HPDE6-E6E7 (cell line): ENCODE results near the gene MZT2B.
"Not testable (repeated sequence)": the region's sequence is repeated elsewhere in the genome, so short reads cannot be mapped to it uniquely, and the experiment has no call there.

Experiments
- DNase-seq: peaks from one replicate; pipeline ENCODE4 v3.0.0; 2011; ENCODE audit warnings: missing footprints; ENCODE audit errors: extremely low spot score

The MZT2B gene

DNA sequence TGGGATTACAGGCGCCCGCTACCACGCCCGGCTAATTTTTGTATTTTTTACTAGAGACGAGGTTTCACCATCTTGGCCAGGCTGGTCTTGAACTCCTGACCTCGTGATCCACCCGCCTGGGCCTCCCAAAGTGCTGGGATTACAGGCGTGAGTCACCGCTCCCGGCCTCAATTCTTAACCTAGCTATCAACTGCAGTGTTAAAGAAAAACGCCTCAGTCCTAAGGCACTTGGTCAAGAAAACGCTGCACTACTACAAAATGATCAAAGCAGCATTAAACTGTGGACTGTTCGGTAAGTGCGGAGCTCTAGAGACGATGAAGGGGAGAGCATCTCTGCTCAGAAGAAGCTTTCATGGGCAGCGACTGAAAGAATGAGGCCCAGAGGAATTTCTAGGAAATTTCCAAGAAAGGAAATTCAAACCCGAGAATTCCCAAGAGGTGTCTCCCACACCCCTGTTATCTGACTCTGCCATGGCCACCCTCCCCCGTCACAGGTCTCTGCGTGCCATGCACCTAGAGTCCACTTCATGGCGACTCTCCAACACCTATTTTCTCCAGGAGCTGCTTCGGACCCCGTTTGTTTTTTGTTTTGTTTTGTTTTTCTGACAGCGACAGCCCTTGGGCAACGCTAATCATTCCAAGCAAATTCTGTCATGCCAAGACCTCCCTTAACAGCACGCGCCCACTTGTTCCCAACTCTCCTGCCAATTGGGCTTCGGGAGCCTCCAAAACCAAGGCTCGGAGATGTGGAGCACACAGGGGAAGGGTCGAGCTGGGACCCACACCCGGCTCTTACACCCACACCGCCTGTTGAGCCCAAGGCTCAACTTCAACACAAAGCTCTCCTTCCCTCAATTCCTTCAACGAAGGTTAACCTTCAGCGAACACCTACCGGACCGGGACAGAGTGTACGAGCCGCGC lies 1.4 kb upstream of the MZT2B start:
- not testable (repeated sequence) for DNase-seq

DNA sequence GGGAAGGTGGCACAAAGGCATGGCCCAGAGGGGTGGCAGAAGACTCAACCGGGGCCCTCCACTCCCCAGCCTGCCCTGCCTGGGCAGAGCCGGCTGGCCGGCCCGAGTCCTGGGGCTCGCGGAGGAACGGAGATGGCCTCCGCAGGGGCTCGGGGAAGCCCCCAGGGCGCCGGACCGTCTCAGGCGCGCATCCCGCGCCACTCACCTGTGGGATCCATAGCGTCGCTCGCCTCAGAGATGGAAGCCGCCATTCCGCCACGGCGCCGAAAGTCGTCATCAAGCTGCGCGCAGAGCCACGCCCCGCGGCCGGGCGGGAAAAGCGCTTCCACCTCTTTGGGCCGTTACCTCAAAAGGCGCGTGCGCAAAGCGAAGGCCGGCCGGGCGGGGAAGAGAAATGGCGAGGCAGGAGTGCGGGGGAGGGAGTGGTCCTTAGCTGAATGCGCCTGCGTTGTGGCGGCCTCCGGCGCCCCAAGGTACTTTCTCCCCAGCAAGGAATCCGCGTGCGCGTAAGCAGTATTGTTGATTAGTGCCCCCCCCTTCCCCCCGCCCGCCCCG lies 660 bp upstream of the MZT2B start, which contains the start of gene SMPD4:
Gene SMPD4 (minus strand): TSS at position 278 of the 555 bp plus-strand sequence. CDS start 5,010 bp downstream, outside the sequence.
- DNase-seq, result peak; percentile 61

DNA sequence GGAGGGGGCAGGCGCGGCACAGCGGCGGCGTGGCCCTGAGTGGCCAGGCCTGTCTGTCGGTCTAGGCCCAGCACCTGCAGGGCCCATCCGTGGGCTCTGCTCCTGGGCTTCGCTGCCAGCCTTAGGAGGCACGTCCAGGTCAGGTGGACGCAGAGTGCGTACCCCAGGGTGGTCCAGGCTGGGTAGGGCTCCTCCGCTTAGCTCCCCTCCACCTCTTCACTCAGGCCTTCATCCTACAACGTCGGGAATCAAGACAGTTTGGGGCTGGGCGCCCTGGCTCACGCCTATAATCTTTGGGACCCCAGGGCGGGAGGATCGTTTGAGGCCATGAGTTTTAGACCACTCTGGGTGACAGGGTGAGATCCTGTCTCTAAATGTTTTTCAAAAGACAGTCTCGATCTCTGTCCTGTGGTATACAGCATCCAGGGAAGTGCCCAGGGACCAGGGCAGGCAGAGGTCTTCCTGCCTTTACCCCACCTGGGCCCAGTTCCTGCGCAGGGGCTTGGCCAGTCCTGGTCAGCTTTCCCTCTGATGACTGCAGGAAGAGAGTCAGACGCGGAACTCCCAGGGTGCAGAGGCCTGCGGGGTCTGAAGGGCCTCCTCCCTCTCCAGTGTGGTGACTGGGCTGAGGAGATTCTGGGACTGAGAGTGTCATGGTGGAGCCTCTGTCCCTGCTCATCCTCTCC lies 907 bp downstream of the MZT2B start:
- not testable (repeated sequence) for DNase-seq

DNA sequence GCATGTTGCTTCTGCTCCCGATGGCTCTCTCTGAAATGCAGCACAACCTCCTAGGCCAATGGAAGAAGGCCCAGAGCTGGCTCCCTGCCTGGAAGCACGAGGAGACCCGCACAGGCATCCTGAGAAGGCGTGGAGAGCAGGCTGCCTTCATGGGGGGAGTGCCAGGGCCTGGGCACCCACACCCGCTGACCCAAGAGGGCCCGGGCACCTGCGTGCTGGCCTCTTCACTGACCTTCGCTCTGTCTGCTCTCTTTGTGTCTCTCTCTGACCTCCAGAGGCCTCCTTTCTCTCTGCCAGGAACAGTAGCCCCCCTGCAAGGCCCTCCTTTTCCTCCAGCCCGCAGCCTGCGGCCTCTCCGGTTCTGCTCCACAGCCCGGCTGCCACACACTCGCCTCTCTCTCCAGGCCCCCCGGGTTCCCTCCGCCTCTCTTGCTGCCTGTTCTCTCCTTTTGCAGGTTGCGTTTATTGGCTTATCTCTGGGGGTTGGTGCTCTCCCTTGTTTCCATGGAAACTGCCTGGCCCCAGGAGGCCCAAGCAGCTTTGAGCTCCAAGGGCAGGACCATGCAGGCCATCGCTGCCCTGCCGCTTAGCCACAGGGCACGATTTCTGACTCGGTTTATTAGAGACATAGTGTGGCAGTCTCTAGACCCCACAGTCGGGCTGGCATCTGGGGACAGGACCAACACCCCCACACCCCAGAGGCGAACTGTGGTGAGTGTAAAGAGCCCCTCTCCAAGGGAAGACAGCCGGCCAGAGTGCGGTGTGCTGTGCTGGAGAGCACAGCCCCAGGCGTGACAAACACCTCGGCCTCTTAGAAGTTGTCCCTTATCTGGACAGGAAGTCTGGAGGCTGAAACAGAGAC lies 1.7 kb downstream of the MZT2B start:
- no peak for DNase-seq

DNA sequence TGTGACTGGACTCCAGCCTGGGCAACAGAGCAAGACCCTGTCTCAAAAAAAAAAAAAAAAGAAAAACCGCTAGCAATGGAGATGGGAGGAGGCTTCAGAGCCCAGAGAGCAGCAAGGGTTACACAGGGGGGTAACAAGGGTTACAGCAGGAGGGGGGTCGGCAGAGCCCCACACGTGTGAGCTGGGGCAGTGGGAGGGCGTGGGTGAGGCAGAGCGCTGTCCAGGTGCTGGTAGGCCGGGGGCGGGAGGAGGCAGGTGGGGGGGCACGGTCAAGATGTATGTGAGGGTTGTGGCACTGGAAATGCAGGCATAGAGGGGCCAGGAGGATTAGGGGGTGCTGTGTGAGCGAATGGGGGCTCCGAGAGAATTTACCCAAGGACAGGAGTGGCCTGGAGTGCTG lies 3.4 kb downstream of the MZT2B start:
- no peak for DNase-seq

DNA sequence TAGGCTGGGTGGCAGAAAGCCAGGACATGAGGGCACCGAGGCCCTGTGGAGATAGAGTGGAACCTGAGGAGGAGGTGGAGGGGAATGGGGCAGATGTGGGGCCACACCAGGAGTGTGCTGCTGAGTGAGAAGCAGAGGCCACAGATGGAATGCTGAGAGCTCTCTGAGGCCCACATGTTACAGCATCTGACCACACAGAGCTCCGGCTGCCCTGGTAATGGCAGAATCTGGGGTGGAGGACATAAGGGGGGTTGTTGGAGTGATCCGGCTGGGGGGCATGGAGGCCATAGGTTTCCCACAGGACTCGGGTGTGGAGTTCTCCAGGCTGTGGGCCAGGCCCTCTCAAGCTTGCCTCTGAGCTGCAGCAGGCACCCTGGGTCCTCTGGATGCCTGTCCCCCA lies 3.8 kb downstream of the MZT2B start:
- DNase-seq, result no peak

DNA sequence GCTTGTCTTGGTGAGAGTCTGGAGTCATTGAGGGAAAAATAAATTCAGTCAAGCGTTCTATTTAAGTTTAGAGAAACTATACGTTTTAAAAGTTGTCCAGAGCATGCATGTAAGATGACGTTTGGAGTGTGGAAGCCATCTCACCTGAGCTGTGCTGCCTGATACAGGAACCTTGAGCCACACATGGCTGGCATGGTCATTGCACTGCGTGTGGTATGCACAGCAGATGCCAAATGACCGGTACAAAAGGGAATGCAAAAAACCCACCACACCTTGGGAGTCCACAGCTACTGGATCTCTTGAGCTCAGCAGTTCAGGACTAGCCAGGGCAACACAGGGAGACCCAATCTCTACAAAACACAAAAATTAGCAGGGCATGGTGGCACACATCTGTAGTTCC lies 4.3 kb downstream of the MZT2B start:
- DNase-seq, result no peak

DNA sequence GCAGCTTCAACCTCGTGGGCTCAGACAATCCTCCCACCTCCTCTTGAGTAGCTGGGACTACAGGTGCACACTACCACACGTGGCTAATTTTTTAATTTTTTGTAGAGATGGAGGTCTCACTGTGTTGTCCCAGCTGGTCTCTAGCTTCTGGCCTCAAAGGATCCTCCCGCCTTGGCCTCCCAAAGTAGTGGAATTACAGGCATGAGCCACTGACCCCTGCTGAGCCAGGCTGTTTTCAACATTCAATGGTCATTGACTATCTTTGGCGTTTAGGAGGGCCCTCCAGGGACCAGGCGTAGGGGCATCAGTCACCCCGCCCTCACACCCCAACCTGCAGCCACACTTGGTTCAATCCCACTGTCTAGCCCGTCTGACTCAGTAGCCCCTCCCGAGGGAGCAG lies 5.2 kb downstream of the MZT2B start:
- no peak for DNase-seq

DNA sequence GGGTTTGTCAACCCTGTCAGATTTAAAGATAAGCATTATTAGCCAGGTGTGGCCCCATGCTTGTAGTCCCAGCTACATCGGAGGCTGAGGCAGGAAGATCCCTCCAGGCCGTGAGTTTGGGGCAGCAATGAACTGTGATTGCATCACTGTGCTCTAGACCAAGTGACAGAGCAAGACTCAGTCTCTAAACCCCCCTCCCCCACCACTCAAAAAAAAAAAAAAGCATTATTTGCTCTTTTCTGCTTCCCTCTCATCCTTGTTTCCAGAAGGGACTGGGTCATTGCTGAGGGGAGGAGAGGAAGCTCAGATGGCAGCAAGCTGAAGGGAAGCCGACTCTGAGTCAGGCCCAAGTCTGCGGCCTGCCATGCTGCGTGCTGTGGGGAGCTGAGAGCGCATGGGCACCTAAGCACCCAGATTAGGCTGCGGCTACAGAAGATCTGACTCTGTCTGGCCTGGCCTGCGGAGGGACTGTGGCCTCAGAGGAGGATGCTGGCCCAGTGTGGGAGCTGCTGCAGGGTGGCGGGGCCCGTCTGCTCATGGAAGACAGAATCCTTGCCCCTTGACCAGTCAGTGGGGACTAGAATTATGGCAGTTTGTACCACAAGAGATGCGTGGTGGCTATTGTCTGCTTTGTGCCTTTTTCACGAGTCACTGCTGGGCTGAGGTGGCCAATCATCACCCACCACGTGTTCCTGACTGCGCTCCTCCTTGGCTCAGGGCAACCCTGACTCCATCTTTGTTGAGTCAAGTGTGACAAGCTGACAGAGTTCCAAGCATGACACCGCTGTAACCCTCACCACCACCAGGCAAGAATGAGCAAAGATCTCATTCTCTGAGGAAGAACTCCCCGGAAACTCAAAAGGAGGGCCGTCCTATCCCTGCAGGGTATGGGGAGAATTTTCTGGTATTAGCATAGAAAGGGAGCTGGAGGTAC lies 6.1 kb downstream of the MZT2B start:
- DNase-seq, result not testable (repeated sequence)

DNA sequence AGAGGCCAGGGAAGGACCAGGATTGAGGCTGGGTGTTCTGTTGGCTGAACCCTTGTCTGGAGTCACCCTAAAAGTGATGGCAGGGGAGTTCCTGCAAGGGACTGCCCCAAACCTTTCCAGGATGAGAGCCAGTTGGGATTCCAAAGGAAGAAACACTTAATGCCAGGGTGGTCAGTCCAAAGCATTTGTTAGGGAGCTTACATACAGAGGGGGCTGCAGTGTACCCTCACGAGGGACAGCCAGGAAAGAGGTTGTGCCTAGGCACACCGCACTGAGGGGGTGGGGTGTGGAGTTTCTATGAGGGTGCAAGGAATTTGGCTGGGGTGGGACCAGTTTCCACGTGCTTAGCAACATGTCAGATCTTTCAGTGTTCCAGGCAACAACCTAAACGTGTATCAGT lies 6.9 kb downstream of the MZT2B start:
- DNase-seq, result not testable (repeated sequence)

DNA sequence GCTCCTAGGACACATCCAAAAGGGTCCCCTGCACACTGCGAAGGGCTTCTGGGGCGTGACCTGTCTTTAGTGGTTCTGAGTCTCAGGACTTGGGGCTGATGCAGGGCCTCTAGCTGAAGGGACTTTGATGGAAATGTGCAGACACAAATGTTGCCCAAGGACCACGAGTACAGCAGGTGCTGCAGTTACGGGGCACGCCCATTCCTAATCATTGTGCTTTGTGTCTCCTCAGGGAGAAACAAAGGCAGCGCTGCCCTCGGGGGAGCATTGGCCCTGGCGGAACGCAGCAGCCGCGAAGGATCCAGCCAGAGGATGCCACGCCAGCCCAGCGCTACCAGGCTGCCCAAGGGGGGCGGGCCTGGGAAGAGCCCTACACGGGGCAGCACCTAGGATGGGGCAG lies 8.2 kb downstream of the MZT2B start:
- no peak for DNase-seq

DNA sequence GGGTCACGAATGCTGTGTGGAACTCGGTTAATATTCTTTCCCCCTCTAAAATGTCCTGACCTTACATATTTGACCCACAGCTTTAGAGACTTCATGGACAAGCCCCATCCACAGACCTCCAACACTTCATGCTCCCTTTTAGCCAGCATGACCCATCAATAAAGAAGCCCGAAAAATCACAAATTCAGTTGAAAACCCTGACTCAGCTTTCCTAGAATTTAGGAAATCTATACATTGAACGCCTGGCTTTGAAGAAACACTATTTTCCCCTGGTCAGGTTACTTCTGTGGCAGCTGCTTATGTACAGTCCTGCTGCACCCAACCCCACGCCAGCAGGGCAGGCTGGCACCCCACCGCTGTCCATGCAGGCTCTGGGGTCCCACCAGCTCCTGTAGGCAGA lies 9.3 kb downstream of the MZT2B start:
- DNase-seq, result not testable (repeated sequence)

DNA sequence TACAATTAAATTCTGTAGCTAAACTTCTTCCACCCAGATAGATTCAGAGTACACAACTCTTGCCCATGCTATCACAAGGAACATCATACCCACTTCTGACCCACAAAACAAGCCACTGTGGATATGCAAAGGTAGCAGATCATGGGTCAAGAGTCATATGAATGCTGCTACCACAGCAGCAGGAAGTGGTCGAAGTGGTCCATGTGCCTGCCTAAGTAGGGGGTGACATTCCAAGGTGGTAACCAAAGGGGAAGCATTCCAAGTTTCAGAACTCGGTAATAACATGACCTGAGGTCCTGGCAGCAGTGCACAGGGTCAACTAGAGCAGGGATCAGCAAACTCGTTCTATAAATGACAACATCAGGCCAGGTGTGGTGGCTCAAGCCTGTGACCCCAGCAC lies 10.4 kb downstream of the MZT2B start:
- DNase-seq, result not testable (repeated sequence)

DNA sequence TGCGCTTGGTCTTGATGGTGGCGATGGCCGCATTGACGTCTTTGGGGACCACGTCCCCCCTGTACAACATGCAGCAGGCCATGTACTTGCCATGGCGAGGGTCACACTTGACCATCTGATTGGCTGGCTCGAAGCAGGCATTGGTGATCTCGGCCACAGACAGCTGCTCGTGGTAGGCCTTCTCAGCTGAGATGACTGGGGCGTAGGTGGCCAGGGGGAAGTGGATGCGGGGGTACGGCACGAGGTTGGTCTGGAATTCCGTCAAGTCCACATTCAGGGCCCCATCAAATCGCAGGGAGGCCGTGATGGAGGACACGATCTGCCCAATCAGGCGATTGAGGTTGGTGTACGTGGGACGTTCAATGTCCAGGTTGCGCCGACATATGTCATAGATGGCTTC lies 11.8 kb downstream of the MZT2B start:
- DNase-seq, result not testable (repeated sequence)

DNA sequence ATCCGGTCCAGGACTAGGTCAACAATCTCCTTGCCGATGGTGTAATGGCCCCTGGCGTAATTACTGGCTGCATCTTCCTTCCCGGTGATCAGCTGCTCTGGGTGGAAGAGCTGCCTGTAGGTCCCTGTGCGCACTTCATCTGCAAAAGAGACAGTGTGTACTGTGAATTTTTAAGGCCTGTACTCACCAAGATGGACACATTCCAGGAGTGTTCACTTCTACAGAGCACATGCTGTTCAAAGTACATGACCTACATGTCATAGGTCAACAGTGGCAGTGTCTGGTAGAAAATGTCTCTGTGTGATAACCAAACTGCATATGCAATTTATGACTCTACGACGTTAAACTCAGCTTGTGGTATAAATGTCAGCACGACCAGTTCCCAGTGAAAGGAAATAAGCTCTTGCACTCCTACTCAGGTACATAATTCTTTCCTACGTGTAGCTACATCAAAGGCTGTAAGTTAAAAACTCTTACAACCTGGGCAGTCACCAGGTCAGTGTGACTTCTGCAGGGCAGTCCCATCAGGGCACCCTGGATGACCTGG lies 13.1 kb downstream of the MZT2B start:
- not testable (repeated sequence) for DNase-seq

DNA sequence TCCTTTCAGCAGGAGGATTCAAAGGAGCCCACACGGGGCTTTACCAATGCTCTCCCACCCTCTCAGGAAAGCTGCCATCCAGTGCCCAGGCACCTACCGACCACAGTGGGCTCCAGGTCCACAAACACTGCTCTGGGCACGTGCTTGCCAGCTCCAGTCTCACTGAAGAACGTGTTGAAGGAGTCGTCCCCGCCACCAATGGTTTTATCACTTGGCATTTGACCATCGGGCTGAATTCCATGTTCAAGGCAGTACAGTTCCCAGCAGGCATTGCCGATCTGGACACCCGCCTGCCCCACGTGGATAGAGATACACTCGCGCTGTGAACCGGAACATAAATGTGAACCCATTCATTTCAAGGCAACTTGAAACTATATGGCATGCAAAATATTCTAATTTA lies 14.0 kb downstream of the MZT2B start:
- DNase-seq, result not testable (repeated sequence)

DNA sequence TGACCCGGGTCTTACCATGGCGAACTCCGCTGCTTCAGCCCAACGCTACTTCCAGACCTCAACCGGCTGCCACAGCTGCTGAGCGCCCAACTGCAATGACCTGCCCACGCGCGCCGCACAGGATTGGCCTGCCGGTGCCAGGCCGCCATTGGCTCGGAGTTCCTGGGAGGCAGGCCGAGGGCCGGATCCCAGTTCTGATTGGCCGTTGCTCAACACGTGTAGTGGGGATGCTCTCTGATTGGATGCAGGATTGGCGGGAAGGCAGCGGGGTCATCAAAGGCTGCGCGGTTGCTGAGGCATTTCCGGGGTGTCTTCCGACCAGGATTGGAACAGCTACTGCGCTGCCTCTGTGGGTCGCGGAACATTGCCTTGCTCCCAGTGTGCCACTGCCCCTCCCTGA lies 16.3 kb downstream of the MZT2B start, which contains the start of gene TUBA3E:
Gene TUBA3E (minus strand): TSS at position 97 of the 400 bp plus-strand sequence. CDS start 79 bp downstream, at position 18.
- DNase-seq, result no peak

DNA sequence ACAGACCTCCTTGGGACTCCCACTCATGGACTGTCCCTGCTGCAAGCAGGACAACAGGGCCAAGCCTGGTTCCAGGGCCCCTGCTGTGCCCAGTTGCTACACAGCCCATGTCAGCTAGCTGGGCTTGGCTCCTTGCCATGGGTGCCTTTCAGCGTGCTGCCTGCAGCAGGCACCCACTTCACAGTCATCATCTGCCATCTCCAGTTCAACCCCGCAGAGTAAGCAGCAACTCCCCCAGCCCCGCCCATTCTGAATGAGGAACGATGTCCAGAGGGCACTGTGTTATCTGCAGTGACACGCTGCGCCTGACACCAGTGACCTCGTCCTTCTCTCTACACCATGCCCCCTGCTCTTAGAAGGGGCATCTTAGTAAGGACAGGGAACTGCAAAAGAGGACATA lies 20.5 kb downstream of the MZT2B start:
- not testable (repeated sequence) for DNase-seq

DNA sequence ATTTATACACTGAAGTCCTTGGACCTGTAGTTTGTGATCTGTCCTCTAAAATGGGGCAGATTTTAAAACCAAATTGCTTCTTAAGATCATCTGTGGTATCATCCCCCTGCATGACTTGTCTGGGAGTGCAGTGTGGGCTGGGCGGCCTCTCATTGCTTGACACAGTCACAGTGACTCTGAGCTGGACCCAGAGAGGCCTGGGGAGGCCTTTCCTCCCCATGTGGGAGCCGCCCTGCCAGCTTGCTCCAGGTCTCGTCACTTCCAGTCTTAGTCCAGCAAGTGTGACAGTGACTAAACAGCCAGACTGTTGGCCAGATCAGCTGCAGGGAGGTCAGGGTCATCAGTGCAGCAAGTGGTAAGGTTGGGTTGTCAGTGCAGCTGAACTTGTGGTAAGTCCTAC lies 21.1 kb downstream of the MZT2B start:
- not testable (repeated sequence) for DNase-seq

DNA sequence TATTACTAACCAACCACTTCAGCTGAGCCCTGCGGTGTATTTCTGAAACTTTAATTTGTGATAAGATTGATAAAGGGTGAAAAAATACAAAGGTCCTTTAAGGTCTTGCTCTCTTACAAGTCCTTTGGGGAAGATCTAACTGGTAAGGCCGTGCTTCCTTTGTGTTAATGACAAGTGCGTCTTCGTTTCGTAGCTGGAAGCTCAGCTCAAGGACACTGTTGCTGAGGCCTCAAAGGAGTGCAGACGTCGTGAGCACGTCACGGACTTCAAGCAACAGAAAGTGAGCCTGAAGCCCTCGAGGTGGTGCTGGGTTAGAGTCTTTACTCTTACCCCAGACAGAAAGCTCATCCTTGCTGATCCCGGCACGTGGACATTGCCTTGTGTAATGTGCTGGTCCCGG lies 25.0 kb downstream of the MZT2B start:
- DNase-seq, result not testable (repeated sequence)
